UCSD-AML1 (cell line): ENCODE results near the gene NDUFC2.
A peak's percentile ranks its signal among the peaks of the same experiment; 100 is the strongest.
"Not testable (repeated sequence)": the region's sequence is repeated elsewhere in the genome, so short reads cannot be mapped to it uniquely, and the experiment has no call there.

Experiments used
- DNase-seq: peaks from one replicate; lab custom pipeline; 2025; ENCODE audit not compliant: unreplicated experiment; lab: John Stamatoyannopoulos, UW

The NDUFC2 gene

DNA sequence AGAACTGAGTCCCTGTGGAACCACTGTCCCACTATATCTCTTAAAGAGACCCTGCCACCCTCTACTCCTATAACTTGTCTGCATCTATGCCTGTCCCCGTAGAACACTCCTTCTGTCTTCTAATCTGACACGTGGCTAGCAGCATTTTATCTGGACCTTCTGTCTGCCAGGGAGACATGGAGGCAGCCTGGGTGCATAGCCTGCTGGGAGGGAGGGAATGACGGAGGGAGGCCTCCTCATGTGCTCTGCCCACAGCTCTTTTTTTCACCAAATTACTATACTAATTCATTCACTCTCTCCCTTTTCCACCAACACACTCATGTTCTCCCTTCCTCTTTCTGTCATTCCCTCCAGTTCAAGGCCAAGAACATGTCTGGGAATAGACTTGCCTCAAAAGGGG lies 23.6 kb downstream of the NDUFC2 start:
- no peak for DNase-seq

DNA sequence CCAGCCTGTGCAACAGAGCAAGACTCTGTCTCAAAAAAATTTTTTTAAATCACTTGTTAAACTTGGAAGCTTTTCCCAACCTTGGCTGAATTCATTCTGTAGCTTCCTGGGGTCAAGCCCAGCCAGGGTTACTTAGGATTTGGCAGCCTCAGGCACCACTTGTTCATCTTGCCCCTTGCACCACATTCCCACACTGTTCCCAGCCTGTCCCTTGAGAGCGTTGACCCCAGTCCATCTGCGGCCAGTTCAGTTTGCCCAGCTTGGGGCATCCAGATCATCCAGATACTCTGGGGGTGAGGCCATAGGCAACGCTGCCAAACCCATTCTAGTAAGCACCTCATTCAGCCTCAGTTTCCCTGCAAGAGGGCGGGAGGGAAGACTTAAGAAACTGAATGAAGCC lies 24.7 kb downstream of the NDUFC2 start:
- DNase-seq, result no peak

DNA sequence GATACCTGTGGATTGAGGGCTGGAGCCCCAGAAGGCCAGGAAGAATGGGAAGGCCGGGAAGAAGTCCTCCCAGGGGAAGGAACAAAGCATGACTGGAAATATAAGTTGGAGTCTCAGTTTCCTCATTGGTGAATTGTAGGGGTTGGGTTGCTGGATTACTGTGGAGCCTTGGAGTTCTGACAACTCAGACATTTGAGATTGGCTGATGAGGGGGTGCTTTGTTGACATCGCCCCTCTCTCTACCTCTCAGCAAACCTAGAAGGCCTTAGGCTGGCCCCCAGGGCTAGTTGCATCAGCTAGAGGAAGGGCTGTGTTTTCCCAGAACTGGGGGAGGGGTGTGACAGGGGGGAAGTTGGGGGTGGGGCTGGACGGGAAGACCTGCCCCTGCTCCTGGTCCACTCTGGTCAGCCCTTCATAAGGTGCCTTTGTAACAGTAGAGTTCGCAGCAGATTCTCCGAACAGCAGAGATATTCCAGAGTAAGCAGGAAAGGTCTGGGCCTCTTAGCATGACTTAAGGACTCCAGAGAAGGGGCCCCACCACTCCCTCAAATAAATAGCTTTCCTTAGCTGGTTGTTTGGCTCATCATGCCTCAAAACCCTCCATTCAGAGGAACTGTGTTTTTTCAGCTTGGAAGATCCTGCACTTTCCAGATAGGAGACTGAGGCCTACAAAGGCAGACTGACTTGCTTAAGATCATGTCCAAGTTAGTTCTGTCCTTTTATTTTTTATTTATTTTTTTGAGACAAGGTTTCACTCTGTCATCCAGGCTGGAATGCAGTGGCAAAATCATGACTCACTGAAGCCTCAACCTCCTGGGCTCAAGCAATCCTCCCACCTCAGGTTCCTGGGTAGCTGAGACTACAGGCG lies 28.5 kb downstream of the NDUFC2 start:
- peak; percentile 77 for DNase-seq

DNA sequence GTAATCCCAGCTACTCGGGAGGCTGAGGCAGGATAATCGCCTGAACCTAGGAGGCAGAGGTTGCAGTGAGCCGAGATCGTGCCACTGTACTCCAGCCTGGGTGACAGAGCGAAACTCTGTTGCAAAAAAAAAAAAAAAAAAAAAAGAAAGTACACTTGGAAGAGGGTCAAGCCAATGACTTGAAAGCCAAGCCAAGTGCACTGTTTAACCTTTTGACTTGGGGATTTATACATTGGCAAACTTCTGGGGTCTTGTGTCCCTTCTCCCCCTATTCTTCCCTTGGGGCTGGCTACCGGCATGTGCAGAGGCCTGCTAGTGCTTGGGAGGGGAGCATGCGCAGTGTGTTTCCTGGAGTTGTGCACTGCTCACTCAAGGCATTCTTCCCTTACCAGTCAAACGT lies 30.3 kb downstream of the NDUFC2 start:
- no peak for DNase-seq

DNA sequence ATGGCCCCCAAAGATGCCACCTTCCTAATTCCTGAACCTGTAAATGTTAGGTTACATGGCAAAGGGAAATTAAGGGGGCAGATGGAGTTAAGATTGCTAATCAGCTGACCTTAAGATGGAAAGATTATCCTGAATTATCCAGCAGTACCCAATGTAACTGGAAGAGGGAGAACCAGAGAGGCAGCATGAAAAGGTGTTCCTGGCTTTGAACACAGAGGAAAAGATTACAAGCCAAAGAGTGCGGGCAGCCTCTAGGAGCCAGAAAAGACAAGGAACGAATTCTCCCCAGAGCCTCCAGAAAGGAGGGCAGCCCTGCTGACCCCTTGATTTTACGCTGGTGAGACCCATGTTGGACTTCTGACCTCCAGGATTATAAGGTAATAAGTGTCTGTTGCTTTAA lies 31.1 kb downstream of the NDUFC2 start:
- no peak for DNase-seq

DNA sequence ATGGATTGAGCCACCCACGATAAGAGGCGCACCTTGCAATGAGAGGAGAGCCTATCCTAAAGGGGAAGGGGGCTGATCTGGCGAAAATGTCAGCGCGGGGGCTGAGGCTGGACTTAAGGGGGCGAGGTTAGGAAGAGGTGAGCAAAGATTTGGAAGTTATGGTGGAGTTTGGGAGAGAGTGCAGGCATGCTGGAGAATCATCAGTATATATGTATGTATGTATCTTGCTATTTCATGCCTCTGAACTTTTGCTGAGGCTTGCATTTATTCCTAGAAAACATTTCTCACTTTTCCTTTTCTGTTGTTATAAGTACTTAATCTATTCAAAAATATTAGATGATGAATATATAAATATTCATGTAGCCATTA lies 33.2 kb downstream of the NDUFC2 start:
- DNase-seq, result no peak

DNA sequence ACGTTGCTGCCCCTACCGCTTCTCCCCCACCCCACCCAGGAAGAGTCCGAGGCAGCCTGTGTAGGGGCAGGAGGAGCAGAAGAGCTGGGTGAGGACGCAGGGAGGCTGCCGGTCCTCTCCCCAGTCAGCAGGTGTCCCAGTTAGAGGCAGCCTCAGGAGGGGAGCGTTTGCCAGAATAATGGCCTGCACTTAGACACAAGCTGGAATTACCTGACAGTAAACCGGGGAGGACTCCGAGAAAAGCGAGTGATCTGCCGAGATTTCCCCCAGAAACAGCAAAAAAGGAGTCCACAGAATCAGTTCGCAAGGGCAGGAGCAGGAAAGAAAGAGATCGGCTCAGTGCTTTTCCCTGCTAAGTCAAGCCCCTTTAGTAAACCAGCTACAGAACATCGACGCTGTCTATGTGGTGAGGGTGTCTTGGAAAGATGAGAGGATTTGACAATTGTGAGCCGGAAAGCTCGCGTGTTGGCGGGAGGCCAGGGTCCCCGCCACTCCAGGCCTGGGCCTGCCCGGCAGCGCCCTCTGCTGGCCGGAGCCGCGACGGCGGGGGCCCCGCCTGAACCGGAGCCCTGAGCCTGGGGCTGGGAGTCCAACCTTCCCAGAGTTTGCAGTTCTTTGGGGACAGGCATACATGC lies 33.7 kb downstream of the NDUFC2 start:
- peak; percentile 82 for DNase-seq

DNA sequence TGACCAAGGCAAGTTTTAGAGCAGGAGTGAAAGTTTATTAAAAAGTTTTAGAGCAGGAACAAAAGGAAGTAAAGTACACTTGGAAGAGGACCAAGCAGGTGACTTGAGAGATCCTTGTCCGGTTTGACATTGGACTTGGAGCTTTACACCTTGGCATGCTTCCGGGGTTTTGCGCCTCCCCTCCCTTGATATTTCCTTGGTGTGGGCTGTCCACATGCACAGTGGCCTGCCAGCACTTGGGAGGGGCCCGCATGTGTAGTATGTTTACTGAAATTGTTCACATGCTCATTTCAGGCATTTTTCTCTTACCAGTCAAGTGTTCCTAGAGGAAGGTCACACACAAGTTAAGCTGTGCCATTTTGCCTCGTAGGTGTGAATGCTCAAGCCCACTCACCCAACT lies 35.0 kb downstream of the NDUFC2 start:
- no peak for DNase-seq

DNA sequence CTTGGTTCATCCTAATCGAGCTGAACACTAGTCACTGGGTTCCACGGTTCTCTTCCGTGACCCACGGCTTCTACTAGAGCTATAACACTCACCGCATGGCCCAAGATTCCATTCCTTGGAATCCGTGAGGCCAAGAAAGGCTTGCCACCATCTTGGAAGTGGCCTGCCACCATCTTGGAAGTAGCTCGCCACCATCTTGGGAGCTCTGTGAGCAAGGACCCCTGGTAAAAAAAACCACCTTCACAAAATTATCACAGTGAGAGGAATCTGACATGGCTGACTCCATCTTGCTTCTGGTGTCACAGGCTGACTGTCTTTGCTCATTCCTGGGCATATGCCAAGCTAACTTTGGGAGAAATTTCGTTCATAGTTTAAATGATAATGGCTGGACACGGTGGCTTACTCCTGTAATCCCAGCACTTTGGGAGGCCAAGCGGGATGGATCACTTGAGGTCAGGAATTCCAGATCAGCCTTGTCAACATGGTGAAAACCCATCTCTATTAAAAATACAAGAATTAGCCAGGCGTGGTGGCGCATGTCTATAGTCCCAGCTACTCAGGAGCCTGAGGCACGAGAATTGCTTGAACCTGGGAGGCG lies 37.7 kb downstream of the NDUFC2 start:
- DNase-seq, result no peak

DNA sequence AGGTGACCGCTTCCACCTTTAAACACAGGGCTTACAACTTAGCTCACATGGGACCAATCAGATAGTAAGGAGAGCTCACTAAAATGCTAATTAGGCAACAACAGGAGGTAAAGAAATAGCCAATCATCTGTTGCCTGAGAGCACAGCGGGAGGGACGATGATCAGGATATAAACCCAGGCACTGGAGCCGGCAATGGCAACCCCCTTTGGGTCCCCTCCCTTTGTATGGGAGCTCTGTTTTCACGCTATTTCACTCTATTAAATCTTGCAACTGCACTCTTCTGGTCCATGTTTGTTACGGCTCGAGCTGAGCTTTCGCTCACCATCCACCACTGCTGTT lies 38.3 kb downstream of the NDUFC2 start:
- DNase-seq, result not testable (repeated sequence)

DNA sequence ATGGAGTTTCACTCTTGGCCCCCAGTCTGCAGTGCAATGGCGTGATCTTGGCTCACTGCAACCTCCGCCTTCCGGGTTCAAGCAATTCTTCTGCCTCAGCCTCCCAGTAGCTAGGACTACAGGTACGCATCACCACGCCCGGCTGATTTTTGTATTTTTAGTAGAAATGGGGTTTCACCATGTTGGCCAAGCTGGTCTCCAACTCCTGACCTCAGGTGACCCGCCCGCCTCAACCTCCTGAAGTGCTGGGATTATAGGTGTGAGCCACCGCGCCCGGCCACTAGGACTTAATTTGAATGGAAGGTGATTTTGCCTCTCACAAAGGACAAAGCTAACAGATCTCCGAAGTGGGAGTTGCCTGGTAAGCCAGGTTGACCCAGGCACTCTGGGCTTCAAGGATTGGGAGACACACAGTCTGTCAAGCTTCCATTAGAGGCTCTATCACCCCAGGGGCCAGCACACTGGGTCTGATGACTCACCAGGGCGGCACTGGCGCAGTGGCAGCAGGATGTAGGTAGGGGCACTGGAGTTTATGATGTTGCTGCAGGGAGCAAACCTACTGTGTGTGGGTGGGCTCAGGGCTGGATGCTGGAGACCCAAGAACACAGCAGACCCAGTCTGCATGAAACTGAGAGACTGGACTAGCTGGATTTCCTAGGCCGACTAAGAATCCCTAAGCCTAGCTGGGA lies 38.8 kb downstream of the NDUFC2 start:
- no peak for DNase-seq

DNA sequence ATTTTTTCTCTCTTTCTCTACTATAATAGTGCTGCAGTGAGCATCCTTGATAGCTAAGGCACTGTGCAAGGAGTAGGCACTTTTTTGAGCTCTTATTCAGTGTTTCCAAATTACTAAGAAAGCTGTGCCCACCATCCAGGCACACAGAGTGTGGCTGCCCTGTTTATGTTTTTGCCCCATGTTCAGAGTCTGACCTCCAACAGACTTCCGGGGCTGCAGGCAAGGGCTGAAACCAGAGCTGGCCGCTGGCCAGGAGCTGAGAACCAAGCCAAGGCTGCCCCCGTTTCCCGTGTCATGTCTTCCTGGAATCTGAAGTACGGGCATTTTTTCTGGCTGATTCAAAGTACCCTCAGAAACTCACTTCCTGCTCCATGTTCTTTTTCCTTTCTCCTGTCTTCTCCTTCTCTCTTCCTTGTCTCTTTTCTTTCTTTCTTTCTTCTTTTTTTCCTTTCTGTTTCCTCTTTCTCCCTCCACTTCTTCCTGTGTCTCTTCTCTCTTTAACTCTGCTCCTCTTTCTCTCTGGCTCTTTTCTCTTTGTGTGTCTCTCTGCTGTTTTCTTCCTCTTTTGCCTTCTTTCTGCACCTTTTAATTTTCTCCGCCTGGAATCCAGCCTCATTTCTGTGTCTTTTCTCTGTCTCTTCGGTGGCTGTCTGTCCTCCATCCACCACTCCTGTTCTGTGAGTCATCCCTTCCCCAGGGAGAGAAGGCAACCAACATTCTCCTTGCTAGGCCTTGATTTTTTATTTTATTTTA lies 39.6 kb downstream of the NDUFC2 start:
- DNase-seq, result peak; percentile 75

DNA sequence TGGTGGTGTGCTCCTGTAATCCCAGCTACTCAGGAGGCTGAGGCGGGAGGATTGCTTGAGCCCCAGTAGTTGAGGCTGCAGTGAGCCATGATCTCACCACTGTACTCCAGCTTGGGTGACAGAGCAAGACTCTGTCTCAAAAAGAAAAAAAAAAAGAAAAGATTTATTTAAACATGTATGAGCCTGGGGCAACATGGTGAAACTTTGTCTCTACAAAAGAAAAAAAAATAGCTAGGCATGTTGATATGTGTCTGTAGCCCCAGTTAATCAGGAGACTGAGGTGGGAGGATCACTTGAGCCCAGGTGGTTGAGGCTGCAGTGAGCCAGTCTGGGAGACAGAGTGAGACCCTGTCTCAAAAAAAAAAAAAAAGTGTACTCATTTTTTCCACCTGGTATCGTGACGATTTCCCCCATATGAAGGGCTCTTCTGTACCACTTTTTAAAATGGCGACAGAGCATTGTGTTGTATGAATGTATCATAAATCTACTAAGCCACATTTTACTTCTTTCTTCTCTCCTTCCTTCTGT lies 40.2 kb downstream of the NDUFC2 start:
- DNase-seq, result no peak

DNA sequence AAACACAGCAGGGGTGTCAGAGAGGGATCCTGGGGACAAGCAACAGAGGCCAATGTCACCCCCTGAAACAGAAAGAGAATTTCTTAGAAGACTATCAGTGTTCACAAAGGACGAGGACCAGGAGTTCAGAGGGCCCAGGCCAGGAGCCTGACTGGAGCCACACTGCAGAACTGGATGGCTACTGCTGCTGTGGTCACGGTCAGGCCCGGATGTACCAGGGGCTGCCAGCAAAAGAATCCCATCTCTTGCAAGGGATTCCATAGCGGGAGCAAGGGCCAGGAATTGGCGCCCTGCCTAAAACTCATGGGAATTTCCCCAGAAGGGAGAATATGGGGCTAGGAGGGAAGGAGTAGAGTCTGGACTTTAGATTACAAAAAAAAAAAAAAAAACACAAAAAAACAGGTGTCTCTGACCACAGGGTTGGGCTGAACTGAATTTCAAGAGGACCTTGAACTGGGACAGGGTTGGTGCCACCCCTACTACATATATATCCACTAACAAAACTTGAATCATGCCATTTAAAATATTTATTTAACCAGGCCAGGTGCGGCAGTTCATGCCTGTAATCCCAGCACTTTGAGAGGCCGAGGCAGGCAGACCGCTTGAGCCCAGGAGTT lies 40.9 kb downstream of the NDUFC2 start:
- no peak for DNase-seq

DNA sequence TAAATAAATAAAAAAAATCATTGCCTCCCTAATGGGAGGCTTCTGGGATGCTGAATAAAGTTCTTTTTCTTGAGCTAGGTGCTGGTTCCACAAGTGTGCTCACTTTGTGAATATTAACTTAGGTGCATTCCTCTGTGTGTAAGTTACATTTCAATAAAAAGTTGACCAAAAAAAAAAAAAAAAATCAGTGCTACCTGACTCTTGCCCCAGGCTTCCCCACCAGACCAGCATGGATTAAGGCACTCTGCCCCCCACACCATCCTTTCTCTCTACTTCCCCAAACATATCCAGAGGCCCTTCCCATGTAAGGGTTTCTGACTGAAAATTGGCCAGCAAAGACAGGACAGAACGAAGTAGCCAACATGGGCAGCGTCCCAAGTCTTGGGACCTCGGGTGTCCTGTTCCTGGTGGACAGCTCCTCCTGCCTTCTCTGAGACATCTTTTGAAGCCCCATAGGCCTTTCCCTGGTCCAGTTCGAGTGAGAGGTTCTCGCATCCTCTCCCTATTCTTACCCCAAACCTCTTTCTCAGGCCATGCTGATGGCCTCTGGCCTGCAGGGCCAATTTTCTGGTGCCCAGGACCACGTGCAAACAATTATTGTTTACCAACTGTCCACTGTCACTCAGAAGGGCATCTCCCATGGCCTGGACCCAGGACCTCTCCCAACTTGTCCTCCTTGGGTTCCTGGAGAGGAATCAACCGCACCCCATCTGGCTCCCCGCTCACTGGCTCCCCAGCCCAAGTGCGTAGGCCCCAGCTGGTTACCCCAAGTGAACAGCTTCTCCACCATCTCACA lies 41.6 kb downstream of the NDUFC2 start:
- no peak for DNase-seq

DNA sequence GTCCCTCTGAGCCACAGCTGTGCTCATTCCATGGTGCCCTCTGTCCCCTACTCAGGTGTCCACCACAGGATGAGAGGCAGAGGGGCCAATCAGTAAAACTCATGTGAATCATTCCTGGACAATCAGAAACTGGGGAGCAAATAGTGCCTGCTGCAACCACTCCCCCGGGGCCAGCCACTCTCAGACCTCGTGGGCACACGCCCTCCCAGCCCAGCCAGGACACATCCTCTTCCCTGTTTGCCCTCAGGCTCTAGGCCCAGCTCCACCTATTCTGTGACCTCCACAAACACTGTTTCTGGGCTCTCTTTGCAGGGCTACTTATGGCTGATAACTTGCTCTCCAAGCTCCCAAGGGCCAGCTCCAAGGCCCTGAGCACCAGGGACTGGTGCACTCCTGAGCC lies 42.6 kb downstream of the NDUFC2 start:
- no peak for DNase-seq

DNA sequence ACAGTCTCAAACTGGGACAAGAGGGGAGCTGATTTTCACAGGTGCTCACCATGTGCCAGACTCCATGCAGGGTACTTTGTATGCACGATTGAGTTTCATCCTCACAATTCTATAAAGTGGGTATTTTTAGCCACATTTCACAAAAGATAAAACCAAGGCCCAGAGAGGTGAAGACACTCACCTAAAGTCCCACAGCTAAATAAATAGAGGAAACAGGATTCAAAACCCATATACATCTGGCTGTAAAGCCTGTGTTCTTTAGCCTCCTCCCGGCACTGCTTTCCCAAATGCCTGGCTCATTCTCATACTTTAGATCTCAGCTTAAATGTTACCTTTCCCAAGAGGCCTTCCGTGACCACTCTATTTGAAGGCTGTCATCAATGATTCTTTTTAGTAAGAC lies 43.3 kb downstream of the NDUFC2 start:
- no peak for DNase-seq

DNA sequence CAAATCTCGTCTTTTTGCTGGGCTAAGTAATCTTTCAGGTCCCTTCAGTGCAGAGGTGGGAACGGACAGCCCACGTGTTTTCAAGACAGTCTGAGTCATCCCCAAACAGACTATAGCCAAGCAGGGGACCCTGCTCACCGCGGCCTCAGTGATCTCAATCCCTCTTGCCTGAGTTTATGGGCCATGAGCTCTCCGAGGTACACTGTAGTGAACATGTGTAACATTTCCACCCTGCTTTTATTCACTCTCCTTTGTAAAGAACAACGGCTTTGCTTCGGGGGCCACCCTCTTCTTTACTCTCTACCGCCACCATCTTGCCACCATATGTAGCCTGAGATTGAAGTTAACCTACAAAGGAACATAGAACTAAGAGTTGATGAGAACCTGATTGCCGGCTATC lies 45.0 kb downstream of the NDUFC2 start:
- DNase-seq, result no peak

DNA sequence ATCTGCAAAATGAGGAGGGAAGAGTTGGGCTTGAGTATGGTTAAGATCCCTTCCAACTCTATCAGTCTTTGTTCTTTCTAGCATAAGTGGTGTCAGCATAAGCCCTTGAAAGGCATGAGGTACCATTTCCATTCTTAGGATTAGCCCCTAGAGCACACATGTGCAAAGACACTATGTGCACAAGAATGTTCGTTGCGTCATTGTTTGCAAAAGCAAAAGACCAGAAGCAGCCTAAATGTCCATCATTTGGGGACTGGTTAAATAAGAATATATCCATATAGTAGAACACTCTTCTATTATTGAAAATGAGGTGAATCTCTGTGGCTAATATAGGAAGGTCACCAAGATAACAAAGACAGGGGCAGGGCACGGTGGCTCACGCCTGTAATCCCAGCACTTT lies 46.6 kb downstream of the NDUFC2 start:
- DNase-seq, result no peak

DNA sequence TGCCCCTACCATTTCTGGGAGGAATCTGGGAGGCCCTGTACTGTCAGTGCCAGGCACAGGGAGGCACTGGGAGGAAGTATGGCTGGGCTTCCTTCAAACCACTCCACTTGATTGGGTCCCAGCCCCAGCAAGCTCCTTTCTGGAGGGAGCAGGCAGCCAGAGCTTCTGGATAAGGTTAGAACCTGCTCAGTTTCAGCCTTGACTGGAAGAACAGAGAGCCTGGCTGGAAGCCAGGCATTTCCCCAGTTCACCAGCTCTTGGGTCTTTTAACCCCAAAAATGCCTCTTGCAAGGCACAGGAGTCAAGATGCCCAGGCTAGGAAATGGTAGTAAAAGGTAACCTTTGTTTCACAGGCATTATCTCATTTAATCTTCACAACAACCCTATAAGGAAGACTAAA lies 47.6 kb downstream of the NDUFC2 start:
- DNase-seq, result no peak
